Right atrium auricular region (tissue), 2 donors: ENCODE data around the gene DKC1. TPM values are rescaled to one million over a fixed set of nuclear protein-coding genes. Genes with fewer than 3 reads are reported as not detected.

Experiments used
- DNase-seq: peaks from one replicate; pipeline ENCODE4 v3.0.0-alpha.2; 2019; ENCODE audit warnings: low spot score
- H3K27ac ChIP-seq, 2 donors: fragments of 200-600 bp; sonication (generic); 1 replicate in 1 of 2; 2 replicates in 1 of 2; pipeline ENCODE4 v1.5.1; 2016 to 2019
- H3K27me3 ChIP-seq, 2 donors: fragments of 200-600 bp; sonication (generic); one replicate each; pipeline versions ENCODE4 v1.5.1 to v1.6.0; 2017 to 2019
- H3K36me3 ChIP-seq: fragments of 200-600 bp; sonication (generic); one replicate; pipeline ENCODE4 v1.5.1; 2016
- H3K4me1 ChIP-seq, 2 donors: fragments of 200-600 bp; sonication (generic); one replicate each; pipeline versions ENCODE4 v1.5.1 to v1.6.0; 2017 to 2019
- H3K4me3 ChIP-seq, 2 donors: fragments of 200-600 bp; sonication (generic); 1 replicate in 1 of 2; 2 replicates in 1 of 2; pipeline ENCODE4 v1.5.1; 2017 to 2019; ENCODE audit warnings: mild to moderate bottlenecking in 1 of 2, moderate library complexity in 1 of 2
- H3K9me3 ChIP-seq, 2 donors: fragments of 200-600 bp; sonication (generic); one replicate each; pipeline ENCODE4 v1.5.1; 2019
- total RNA-seq, 2 donors: library from RNA; depleted of rRNA; stranded (reverse); fragments of >200 nt; gene quantifications; one replicate each; pipeline ENCODE4 v1.1.0, GENCODE V29; 2016
- TF ChIP-seq, protein P1 (sequence below), 2 donors: fragments of 200-600 bp; sonication (generic); IDR thresholded peaks; one replicate each; pipeline ENCODE4 v1.5.1; 2019; ENCODE audit warnings: antibody characterized with exemption in 2 of 2

Gene DKC1
- total RNA-seq, 2 donors from 2014 or later, result 13.5 to 15.2 TPM

DNA sequence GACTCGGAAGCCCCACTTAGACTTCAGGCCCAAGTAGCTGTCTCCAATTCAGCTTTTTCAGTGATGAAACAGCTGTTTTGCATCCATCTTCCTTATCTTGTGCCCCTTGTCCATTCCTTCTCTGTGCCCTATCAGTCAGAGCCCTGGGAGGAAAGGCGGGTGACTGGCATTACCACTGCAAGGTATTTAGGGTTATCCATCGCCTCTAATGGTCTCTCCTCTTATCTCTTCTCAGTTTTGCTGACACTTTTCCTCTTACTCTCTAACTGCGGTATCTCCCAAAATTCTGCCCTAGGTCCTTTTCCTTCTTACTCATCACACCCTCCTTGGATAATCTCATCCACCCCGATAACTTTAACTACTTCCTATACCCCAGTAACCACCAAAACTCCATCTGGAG is 25.5 kb upstream of the DKC1 start:
- H3K27ac ChIP-seq, result peak overlapping the region; percentile 62 to 82
- no peak overlapping the region for H3K4me3 ChIP-seq
- H3K27me3 ChIP-seq, result no peaks in the 10 kb centered on the region
- peaks cover 0 to 59% of the 10 kb centered on the region in 2 donors for H3K4me1 ChIP-seq
- H3K9me3 ChIP-seq, result no peaks in the 10 kb centered on the region
- no peaks in the 10 kb centered on the region for H3K36me3 ChIP-seq
- DNase-seq, result no peak
- TF ChIP-seq, protein P1, sequence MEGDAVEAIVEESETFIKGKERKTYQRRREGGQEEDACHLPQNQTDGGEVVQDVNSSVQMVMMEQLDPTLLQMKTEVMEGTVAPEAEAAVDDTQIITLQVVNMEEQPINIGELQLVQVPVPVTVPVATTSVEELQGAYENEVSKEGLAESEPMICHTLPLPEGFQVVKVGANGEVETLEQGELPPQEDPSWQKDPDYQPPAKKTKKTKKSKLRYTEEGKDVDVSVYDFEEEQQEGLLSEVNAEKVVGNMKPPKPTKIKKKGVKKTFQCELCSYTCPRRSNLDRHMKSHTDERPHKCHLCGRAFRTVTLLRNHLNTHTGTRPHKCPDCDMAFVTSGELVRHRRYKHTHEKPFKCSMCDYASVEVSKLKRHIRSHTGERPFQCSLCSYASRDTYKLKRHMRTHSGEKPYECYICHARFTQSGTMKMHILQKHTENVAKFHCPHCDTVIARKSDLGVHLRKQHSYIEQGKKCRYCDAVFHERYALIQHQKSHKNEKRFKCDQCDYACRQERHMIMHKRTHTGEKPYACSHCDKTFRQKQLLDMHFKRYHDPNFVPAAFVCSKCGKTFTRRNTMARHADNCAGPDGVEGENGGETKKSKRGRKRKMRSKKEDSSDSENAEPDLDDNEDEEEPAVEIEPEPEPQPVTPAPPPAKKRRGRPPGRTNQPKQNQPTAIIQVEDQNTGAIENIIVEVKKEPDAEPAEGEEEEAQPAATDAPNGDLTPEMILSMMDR (IDR thresholded peaks at IDR 0.05), result no peak

DNA sequence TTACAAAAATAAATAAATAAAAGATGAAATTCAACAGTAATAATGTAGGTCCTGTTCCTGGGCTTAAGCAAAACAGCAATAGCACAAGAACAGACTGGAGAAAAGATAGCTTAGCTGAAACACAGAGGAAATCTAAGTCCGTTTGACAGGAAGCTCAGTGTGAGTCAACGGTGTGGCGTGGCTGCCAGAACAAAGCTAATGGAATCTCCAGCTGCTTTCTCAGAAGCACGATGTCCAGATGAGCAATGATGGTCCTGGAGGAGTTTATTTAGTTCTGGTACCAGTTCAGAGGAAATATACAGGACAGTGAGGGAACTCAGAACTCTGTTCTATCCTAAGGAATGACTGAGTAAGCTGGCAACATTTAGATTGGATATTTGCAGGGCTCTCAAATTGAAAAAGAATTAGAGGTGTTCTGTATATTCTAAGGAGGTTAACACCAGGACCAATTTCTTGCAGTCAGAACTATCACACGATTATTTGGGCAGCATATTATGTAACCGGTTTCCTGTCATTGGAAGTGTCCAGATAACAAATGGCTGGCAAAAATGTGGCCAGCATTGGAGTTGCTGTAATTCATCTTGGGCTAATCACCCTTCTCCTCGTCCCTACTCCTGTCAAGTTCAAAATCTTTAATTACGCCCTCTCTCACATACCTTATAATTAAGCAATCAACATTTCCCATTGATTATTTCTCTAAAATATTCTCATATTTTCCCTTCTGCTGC is 24.5 kb upstream of the DKC1 start:
- no peak overlapping the region for H3K4me3 ChIP-seq
- peak overlapping the region; percentile 62 to 82 for H3K27ac ChIP-seq
- no peaks in the 10 kb centered on the region for H3K27me3 ChIP-seq
- no peaks in the 10 kb centered on the region for H3K9me3 ChIP-seq
- TF ChIP-seq, protein P1 (IDR thresholded peaks at IDR 0.05), result no peak
- DNase-seq, result no peak
- no peaks in the 10 kb centered on the region for H3K36me3 ChIP-seq
- H3K4me1 ChIP-seq, result peaks cover 0 to 49% of the 10 kb centered on the region in 2 donors

DNA sequence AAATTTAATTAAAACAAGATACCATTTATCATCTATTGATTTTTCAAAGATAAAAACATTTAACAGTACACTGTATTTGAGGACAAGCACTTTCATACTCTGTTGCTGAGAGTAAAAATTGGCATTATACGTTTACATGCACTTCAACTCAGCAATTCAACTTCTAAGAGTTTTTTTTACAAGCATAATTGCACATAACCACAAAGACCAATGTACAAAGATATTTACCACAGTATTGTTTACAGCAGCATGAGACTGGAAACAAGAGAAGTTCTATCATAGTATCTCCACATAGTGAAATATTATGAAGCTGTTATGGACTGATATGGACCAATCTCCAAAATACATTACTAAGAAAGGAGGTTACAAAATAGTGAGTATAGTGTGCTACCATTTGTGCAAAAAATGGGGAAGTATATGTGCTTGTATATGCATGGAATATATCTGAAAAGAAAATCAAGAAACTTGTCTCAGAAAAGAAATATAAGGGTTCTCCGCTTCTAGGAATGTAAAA is 22.7 kb upstream of the DKC1 start:
- H3K27ac ChIP-seq, result no peak overlapping the region
- H3K4me1 ChIP-seq, result peaks cover 0 to 31% of the 10 kb centered on the region in 2 donors

DNA sequence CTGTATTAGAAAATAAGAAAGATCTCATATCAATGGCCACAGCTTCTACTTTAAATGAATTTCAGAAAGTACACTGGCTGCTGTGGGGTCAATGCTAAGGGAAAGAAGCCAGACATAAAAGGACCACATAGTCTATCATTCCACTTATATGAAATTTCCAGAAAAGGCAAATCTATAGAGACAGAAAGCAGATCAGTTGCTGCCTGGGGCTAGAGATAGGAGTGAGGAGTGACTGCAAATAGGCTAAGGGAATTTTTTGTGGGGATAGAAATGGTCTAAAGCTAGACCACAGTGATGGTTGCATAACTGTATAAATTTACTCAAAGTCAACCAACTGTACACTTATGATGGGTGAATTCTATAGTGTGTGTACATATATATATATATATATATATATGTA is 20.1 kb upstream of the DKC1 start:
- Histone ChIP-seq H3K4me3 (no peak overlapping the region), H3K4me1 (peaks cover 0 to 5% of the 10 kb centered on the region in 2 donors), H3K27ac (no peak overlapping the region), H3K36me3 (no peaks in the 10 kb centered on the region), H3K27me3 (no peaks in the 10 kb centered on the region), H3K9me3 (peaks cover 0 to 12% of the 10 kb centered on the region in 2 donors)
- TF ChIP-seq, protein P1 (IDR thresholded peaks at IDR 0.05), result no peak
- DNase-seq, result no peak

More for the DNA sequence above, 22.7 kb upstream of the DKC1 start:
- Histone ChIP-seq H3K4me3 (no peak overlapping the region), H3K27me3 (no peaks in the 10 kb centered on the region), H3K36me3 (no peaks in the 10 kb centered on the region), H3K9me3 (peaks cover 0 to 3% of the 10 kb centered on the region in 2 donors)
- TF ChIP-seq, protein P1 (IDR thresholded peaks at IDR 0.05), result no peak
- DNase-seq, result no peak

DNA sequence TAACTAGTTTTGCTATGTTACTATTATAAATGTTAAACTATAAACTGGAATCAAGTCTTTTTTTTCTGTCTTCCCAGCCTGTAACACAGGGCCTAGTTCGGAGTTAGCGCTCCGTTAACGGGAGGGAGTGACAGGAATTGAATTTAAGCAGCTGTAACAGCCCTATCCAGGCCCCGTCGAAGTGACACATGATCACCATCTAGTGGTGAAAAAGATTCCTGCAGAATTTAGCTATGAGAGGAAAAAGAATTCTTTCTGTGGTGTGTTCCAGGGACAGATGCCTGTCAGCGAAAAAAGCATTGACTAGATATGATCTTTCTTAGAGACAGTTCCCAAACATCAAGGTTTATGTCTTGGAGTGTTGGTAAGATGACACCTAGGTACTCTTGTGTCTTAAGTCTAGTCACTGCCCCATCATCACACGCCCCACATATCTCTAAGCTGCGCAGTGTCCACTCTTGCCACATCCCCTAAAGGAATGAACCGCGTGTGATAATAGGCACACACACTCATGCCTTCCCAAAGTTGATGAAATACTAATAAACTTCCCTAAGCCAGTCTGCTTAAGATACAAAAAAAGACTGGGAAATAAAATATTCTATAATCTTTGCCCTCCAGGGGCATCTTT is 13.8 kb upstream of the DKC1 start:
- Histone ChIP-seq H3K9me3 (peaks cover 0 to 12% of the 10 kb centered on the region in 2 donors), H3K4me1 (peaks cover 0 to 7% of the 10 kb centered on the region in 2 donors), H3K27me3 (no peaks in the 10 kb centered on the region), H3K36me3 (no peaks in the 10 kb centered on the region), H3K27ac (peak overlapping the region; percentile 40 to 93), H3K4me3 (peak overlapping the region in 1 of 2 donors; percentile 56)
- DNase-seq, result no peak
- TF ChIP-seq, protein P1 (IDR thresholded peaks at IDR 0.05), result peak; percentile 79 to 88
